ENCODE measurements around the gene CCR6. TPM values are rescaled to one million over a fixed set of nuclear protein-coding genes. Genes with fewer than 3 reads are reported as not detected.
"Not testable (repeated sequence)": the region's sequence is repeated elsewhere in the genome, so short reads cannot be mapped to it uniquely, and the experiment has no call there.

The CCR6 gene
- total and polyA plus RNA-seq, 2 donors (not counting 3 experiments of a cell fraction or from before 2014, with no cell fraction given) = not detected

- H3K4me1 ChIP-seq (ENCODE audit: control insufficient read depth, extremely low read depth, insufficient read depth, low read length); H3K36me3 ChIP-seq (ENCODE audit: control insufficient read depth in 2 of 2, extremely low read depth in 1 of 2, insufficient read depth in 2 of 2, low read length in 2 of 2); H3K4me3 ChIP-seq (replicated peaks in 1 of 3; ENCODE audit: insufficient read depth in 1 of 3, low read depth in 1 of 3, low read length in 3 of 3); H3K27me3 ChIP-seq (ENCODE audit: control insufficient read depth in 2 of 2, insufficient read depth in 2 of 2, low read length in 2 of 2); H4K20me1 ChIP-seq (replicated peaks; ENCODE audit: control insufficient read depth, extremely low read depth, insufficient read depth, low read length); H3K9me1 ChIP-seq (replicated peaks; ENCODE audit: control insufficient read depth, extremely low read depth, insufficient read depth, low read length); intact Hi-C loops (cut with micrococcal nuclease); dilution Hi-C loops (cut with MboI; ENCODE audit: extremely low pct_ligation_motif_present, low sequenced_read_pairs); H3K79me2 ChIP-seq (ENCODE audit: control insufficient read depth, insufficient read depth, low read length); H3K9me3 ChIP-seq (replicated peaks; ENCODE audit: control insufficient read depth, insufficient read depth, low read length); CTCF ChIA-PET; H3K27ac ChIP-seq (ENCODE audit: insufficient read depth, low read depth, low read length); H3K4me2 ChIP-seq (ENCODE audit: insufficient read depth, low read length); BruUV-seq (replicated peaks); DNase-seq (ENCODE audit: low read depth, low spot score); H3K9ac ChIP-seq (replicated peaks; ENCODE audit: extremely low read depth, insufficient read depth, low read length); POLR2A ChIA-PET; H2AFZ ChIP-seq (ENCODE audit: low read depth, low read length): not testable (repeated sequence)
- FAIRE-seq = peak; percentile 8
Measured at GRCh38 chr6:167180086-167180485, 57.2 kb downstream of the CCR6 start.

- H3K4me1 ChIP-seq (ENCODE audit: control insufficient read depth, extremely low read depth, insufficient read depth, low read length); dilution Hi-C loops (cut with MboI; ENCODE audit: extremely low pct_ligation_motif_present, low sequenced_read_pairs); POLR2A ChIA-PET; intact Hi-C loops (cut with micrococcal nuclease); BruUV-seq (replicated peaks); H3K36me3 ChIP-seq (ENCODE audit: control insufficient read depth in 2 of 2, extremely low read depth in 1 of 2, insufficient read depth in 2 of 2, low read length in 2 of 2); H3K27ac ChIP-seq (ENCODE audit: insufficient read depth, low read depth, low read length); H3K9me3 ChIP-seq (replicated peaks; ENCODE audit: control insufficient read depth, insufficient read depth, low read length); H3K79me2 ChIP-seq (ENCODE audit: control insufficient read depth, insufficient read depth, low read length); H3K4me3 ChIP-seq (replicated peaks in 1 of 3; ENCODE audit: insufficient read depth in 1 of 3, low read depth in 1 of 3, low read length in 3 of 3); CTCF ChIA-PET; H3K9ac ChIP-seq (replicated peaks; ENCODE audit: extremely low read depth, insufficient read depth, low read length); H4K20me1 ChIP-seq (replicated peaks; ENCODE audit: control insufficient read depth, extremely low read depth, insufficient read depth, low read length); FAIRE-seq; H2AFZ ChIP-seq (ENCODE audit: low read depth, low read length); H3K27me3 ChIP-seq (ENCODE audit: control insufficient read depth in 2 of 2, insufficient read depth in 2 of 2, low read length in 2 of 2); H3K4me2 ChIP-seq (ENCODE audit: insufficient read depth, low read length); H3K9me1 ChIP-seq (replicated peaks; ENCODE audit: control insufficient read depth, extremely low read depth, insufficient read depth, low read length); DNase-seq (ENCODE audit: low read depth, low spot score): not testable (repeated sequence)
Measured at GRCh38 chr6:167181351-167181750, 58.5 kb downstream of the CCR6 start.

GRCh38 chr6:167182913-167183314 is 60.0 kb downstream of the CCR6 start:
- BruUV-seq (replicated peaks); H3K79me2 ChIP-seq (ENCODE audit: control insufficient read depth, insufficient read depth, low read length); intact Hi-C loops (cut with micrococcal nuclease); H3K27me3 ChIP-seq (ENCODE audit: control insufficient read depth in 2 of 2, insufficient read depth in 2 of 2, low read length in 2 of 2); H3K4me2 ChIP-seq (ENCODE audit: insufficient read depth, low read length); dilution Hi-C loops (cut with MboI; ENCODE audit: extremely low pct_ligation_motif_present, low sequenced_read_pairs); H4K20me1 ChIP-seq (replicated peaks; ENCODE audit: control insufficient read depth, extremely low read depth, insufficient read depth, low read length); H3K9me3 ChIP-seq (replicated peaks; ENCODE audit: control insufficient read depth, insufficient read depth, low read length); H3K4me1 ChIP-seq (ENCODE audit: control insufficient read depth, extremely low read depth, insufficient read depth, low read length); H3K27ac ChIP-seq (ENCODE audit: insufficient read depth, low read depth, low read length); DNase-seq (ENCODE audit: low read depth, low spot score); POLR2A ChIA-PET; H2AFZ ChIP-seq (ENCODE audit: low read depth, low read length); CTCF ChIA-PET; H3K9me1 ChIP-seq (replicated peaks; ENCODE audit: control insufficient read depth, extremely low read depth, insufficient read depth, low read length); H3K4me3 ChIP-seq (replicated peaks in 1 of 3; ENCODE audit: insufficient read depth in 1 of 3, low read depth in 1 of 3, low read length in 3 of 3); H3K9ac ChIP-seq (replicated peaks; ENCODE audit: extremely low read depth, insufficient read depth, low read length); H3K36me3 ChIP-seq (ENCODE audit: control insufficient read depth in 2 of 2, extremely low read depth in 1 of 2, insufficient read depth in 2 of 2, low read length in 2 of 2): not testable (repeated sequence)
- peak; percentile 98 for FAIRE-seq

GRCh38 chr6:167185101-167185500 is 62.2 kb downstream of the CCR6 start:
- intact Hi-C loops (cut with micrococcal nuclease); H3K4me2 ChIP-seq (ENCODE audit: insufficient read depth, low read length); POLR2A ChIA-PET; H3K9ac ChIP-seq (replicated peaks; ENCODE audit: extremely low read depth, insufficient read depth, low read length); H3K9me1 ChIP-seq (replicated peaks; ENCODE audit: control insufficient read depth, extremely low read depth, insufficient read depth, low read length); H3K27ac ChIP-seq (ENCODE audit: insufficient read depth, low read depth, low read length); H3K36me3 ChIP-seq (ENCODE audit: control insufficient read depth in 2 of 2, extremely low read depth in 1 of 2, insufficient read depth in 2 of 2, low read length in 2 of 2); DNase-seq (ENCODE audit: low read depth, low spot score); H3K9me3 ChIP-seq (replicated peaks; ENCODE audit: control insufficient read depth, insufficient read depth, low read length); BruUV-seq (replicated peaks); H3K4me1 ChIP-seq (ENCODE audit: control insufficient read depth, extremely low read depth, insufficient read depth, low read length); H3K79me2 ChIP-seq (ENCODE audit: control insufficient read depth, insufficient read depth, low read length); H2AFZ ChIP-seq (ENCODE audit: low read depth, low read length); H3K27me3 ChIP-seq (ENCODE audit: control insufficient read depth in 2 of 2, insufficient read depth in 2 of 2, low read length in 2 of 2); H4K20me1 ChIP-seq (replicated peaks; ENCODE audit: control insufficient read depth, extremely low read depth, insufficient read depth, low read length); FAIRE-seq; CTCF ChIA-PET; H3K4me3 ChIP-seq (replicated peaks in 1 of 3; ENCODE audit: insufficient read depth in 1 of 3, low read depth in 1 of 3, low read length in 3 of 3); dilution Hi-C loops (cut with MboI; ENCODE audit: extremely low pct_ligation_motif_present, low sequenced_read_pairs): not testable (repeated sequence)

All from endothelial cell of umbilical vein (primary cell).